Fibroblast of mammary gland (primary cell): ENCODE results near the gene DPF3.

Experiments used
- DNase-seq: peaks from one replicate; pipeline ENCODE4 v3.0.0-alpha.2; 2010; ENCODE audit warnings: low read depth
- H3K4me3 ChIP-seq: 2 replicates; pipeline ENCODE4 v1.5.1; 2011; ENCODE audit warnings: low read depth, mild to moderate bottlenecking, low read length, moderate library complexity; ENCODE audit not compliant: control insufficient read depth
- CTCF ChIP-seq: conservative IDR thresholded peaks from 2 replicates; pipeline ENCODE4 v1.5.1; 2011; ENCODE audit warnings: low read depth, low read length, inconsistent platforms; ENCODE audit not compliant: control insufficient read depth, insufficient read depth

Gene DPF3

GRCh38 chr14:72701237-72701565 is 192.7 kb downstream of the DPF3 start:
- no peak for TF ChIP-seq CTCF
- no peak for DNase-seq
- no peak overlapping the region for H3K4me3 ChIP-seq

- no peak for DNase-seq
- TF ChIP-seq CTCF, result no peak
Observed at GRCh38 chr14:72700338-72701236, 193.3 kb downstream of the DPF3 start.

GRCh38 chr14:72699852-72700257 is 194.0 kb downstream of the DPF3 start:
- H3K4me3 ChIP-seq, result no peak overlapping the region
- DNase-seq, result peak; percentile 82
- no peak for TF ChIP-seq CTCF

More at GRCh38 chr14:72700338-72701236, 193.3 kb downstream of the DPF3 start:
- no peak overlapping the region for H3K4me3 ChIP-seq

- no peak for DNase-seq
- no peak overlapping the region for H3K4me3 ChIP-seq
- TF ChIP-seq CTCF, result no peak
Observed at GRCh38 chr14:72699443-72699842, 194.5 kb downstream of the DPF3 start.

GRCh38 chr14:72692696-72693095 is 201.2 kb downstream of the DPF3 start:
- H3K4me3 ChIP-seq, result no peak overlapping the region
- DNase-seq, result no peak
- no peak for TF ChIP-seq CTCF

GRCh38 chr14:72690324-72690723 is 203.6 kb downstream of the DPF3 start:
- TF ChIP-seq CTCF, result no peak
- H3K4me3 ChIP-seq, result no peak overlapping the region
- DNase-seq, result no peak
